Sigmoid colon (tissue), 7 donors: ENCODE data around the gene PLCH1. TPM values are rescaled to one million over a fixed set of nuclear protein-coding genes. Genes with fewer than 3 reads are reported as not detected.

Source experiments
- DNase-seq: peaks from one replicate; pipeline ENCODE4 v3.0.0-alpha.2; 2019
- H3K27ac ChIP-seq, 4 donors: fragments of 200-600 bp; sonication (generic); one replicate each; pipeline ENCODE4 v1.5.1; 2016 to 2019; ENCODE audit warnings: mild to moderate bottlenecking in 1 of 4
- H3K27me3 ChIP-seq, 3 donors: fragments of 200-600 bp; sonication (generic); one replicate each; pipeline ENCODE4 v1.5.1; 2019; ENCODE audit warnings: mild to moderate bottlenecking in 1 of 3
- H3K36me3 ChIP-seq, 4 donors: fragments of 200-600 bp; sonication (generic); one replicate each; pipeline ENCODE4 v1.5.1; 2016 to 2019
- H3K4me1 ChIP-seq, 4 donors: fragments of 200-600 bp; sonication (generic); one replicate each; pipeline ENCODE4 v1.5.1; 2017 to 2019
- H3K4me3 ChIP-seq, 4 donors: fragments of 200-600 bp; sonication (generic); one replicate each; pipeline ENCODE4 v1.5.1; 2017 to 2019; ENCODE audit warnings: mild to moderate bottlenecking in 2 of 4, moderate library complexity in 1 of 4
- H3K9me3 ChIP-seq, 4 donors: fragments of 200-600 bp in 3 of 4; sonication (generic) in 3 of 4; one replicate each; pipeline versions ENCODE4 v1.5.1 to v1.6.1; 2013 to 2019
- CTCF ChIP-seq, 4 experiments: fragments of 450-650 bp in 3 of 4; fragments of 200-600 bp in 1 of 4; IDR thresholded peaks; one replicate each; pipeline ENCODE4 v1.5.1; 2016 to 2019; ENCODE audit warnings: antibody characterized with exemption in 4 of 4, mild to moderate bottlenecking in 3 of 4, moderate library complexity in 2 of 4
- EP300 ChIP-seq, 4 donors: sonication (generic); formaldehyde crosslinking; IDR thresholded peaks; one replicate each; pipeline ENCODE4 v1.6.1; 2017; ENCODE audit warnings: antibody characterized with exemption in 4 of 4
- POLR2A ChIP-seq, 2 donors: fragments of 450-650 bp; IDR thresholded peaks; one replicate each; pipeline ENCODE4 v1.6.1; 2016; ENCODE audit warnings: antibody characterized with exemption in 2 of 2, mild to moderate bottlenecking in 2 of 2, moderate library complexity in 2 of 2
- POLR2AphosphoS5 ChIP-seq, 4 donors: sonication (generic); formaldehyde crosslinking; IDR thresholded peaks; one replicate each; pipeline ENCODE4 v1.6.1; 2017; ENCODE audit warnings: antibody characterized with exemption in 4 of 4
- WGBS, 2 donors: extraction: QIAGEN DNeasy Blood & Tissue Kit; methylation state at CpG; one replicate each; pipeline ENCODE4 v1.1.7; 2013; 5-methylcytosine and 5-hydroxymethylcytosine counted together
- intact Hi-C: fragments of 100-400 bp; cut with DNase I; formaldehyde crosslinking; loops from one replicate; pipeline ENCODE4 v1.15.1; 2023
- polyA plus RNA-seq, 3 donors: library from polyadenylated mRNA; stranded (reverse); fragments of 200-250 nt; gene quantifications; one replicate each; pipeline ENCODE4 v1.2.3, GENCODE V29; 2013
- total RNA-seq, 4 donors: library from RNA; depleted of rRNA; stranded (reverse); fragments of >200 nt; gene quantifications; one replicate each; pipeline ENCODE4 v1.1.0, GENCODE V29; 2016
- donor health status: healthy with polysubstance abuse.
- donor health status: Bipolar disorder and iron deficiency.
- donor health status: healthy.

PLCH1 gene
- total and polyA plus RNA-seq, 7 donors = 0.36 to 1.9 (median 0.83) TPM

GRCh38 chr3:155757577-155757976 lies 12.7 kb upstream of the PLCH1 start:
- TF ChIP-seq CTCF (IDR thresholded peaks at IDR 0.05) = no peak
- TF ChIP-seq POLR2A (IDR thresholded peaks at IDR 0.05) = no peak
- TF ChIP-seq POLR2AphosphoS5 (IDR thresholded peaks at IDR 0.05) = no peak
- TF ChIP-seq EP300 (IDR thresholded peaks at IDR 0.05) = no peak

GRCh38 chr3:155753038-155753639 lies 8.3 kb upstream of the PLCH1 start:
- WGBS, 2 donors = 49 to 74% methylated on average over 11 of the region's 11 CpGs
- H3K27ac ChIP-seq = no peak overlapping the region
- no peak for TF ChIP-seq CTCF (IDR thresholded peaks at IDR 0.05)
- H3K4me3 ChIP-seq = no peak overlapping the region
- no peaks in the 10 kb centered on the region for H3K27me3 ChIP-seq
- DNase-seq = no peak
- no peaks in the 10 kb centered on the region for H3K4me1 ChIP-seq
- peaks cover 0 to 4% (median 0%) of the 10 kb centered on the region in 4 donors for H3K36me3 ChIP-seq
- no peaks in the 10 kb centered on the region for H3K9me3 ChIP-seq
- intact Hi-C loops = no loop called here

More at GRCh38 chr3:155757577-155757976, 12.7 kb upstream of the PLCH1 start:
- no peaks in the 10 kb centered on the region for H3K4me1 ChIP-seq
- peaks cover 0 to 8% (median 0%) of the 10 kb centered on the region in 4 donors for H3K36me3 ChIP-seq
- WGBS, 2 donors = 91 to 99% methylated on average over 7 of the region's 7 CpGs
- DNase-seq = no peak
- H3K27me3 ChIP-seq = no peaks in the 10 kb centered on the region
- H3K27ac ChIP-seq = no peak overlapping the region
- H3K4me3 ChIP-seq = no peak overlapping the region
- intact Hi-C loops = no loop called here
- no peaks in the 10 kb centered on the region for H3K9me3 ChIP-seq

- no peak for TF ChIP-seq EP300 (IDR thresholded peaks at IDR 0.05)
- TF ChIP-seq POLR2AphosphoS5 (IDR thresholded peaks at IDR 0.05) = no peak
- no peak for TF ChIP-seq CTCF (IDR thresholded peaks at IDR 0.05)
- no peak for TF ChIP-seq POLR2A (IDR thresholded peaks at IDR 0.05)
- 64 to 73% methylated on average over 8 of the region's 8 CpGs for WGBS, 2 donors
- Histone ChIP-seq H3K27me3 (peaks cover 0 to under 1% (median 0%) of the 10 kb centered on the region in 3 donors), H3K27ac (no peak overlapping the region), H3K9me3 (no peaks in the 10 kb centered on the region), H3K4me3 (no peak overlapping the region), H3K4me1 (peaks cover 0 to 15% (median 0%) of the 10 kb centered on the region in 4 donors), H3K36me3 (no peaks in the 10 kb centered on the region)
- intact Hi-C loops = no loop called here
- DNase-seq = no peak
Measured at GRCh38 chr3:155748611-155749365, 3.9 kb upstream of the PLCH1 start.

GRCh38 chr3:155747946-155748290 lies 3.0 kb upstream of the PLCH1 start:
- Histone ChIP-seq H3K27ac (no peak overlapping the region), H3K27me3 (peaks cover 0 to 10% (median 0%) of the 10 kb centered on the region in 3 donors), H3K4me3 (no peak overlapping the region), H3K36me3 (no peaks in the 10 kb centered on the region), H3K4me1 (peaks cover 0 to 24% (median 5%) of the 10 kb centered on the region in 4 donors), H3K9me3 (no peaks in the 10 kb centered on the region)
- WGBS, 2 donors = 88 to 92% methylated on average over 3 of the region's 3 CpGs
- no peak for DNase-seq
- no peak for TF ChIP-seq EP300 (IDR thresholded peaks at IDR 0.05)
- intact Hi-C loops = no loop called here

GRCh38 chr3:155747286-155747945 lies 2.5 kb upstream of the PLCH1 start:
- no peaks in the 10 kb centered on the region for H3K9me3 ChIP-seq
- TF ChIP-seq EP300 (IDR thresholded peaks at IDR 0.05) (no peak), CTCF (IDR thresholded peaks at IDR 0.05) (no peak), POLR2AphosphoS5 (IDR thresholded peaks at IDR 0.05) (no peak), POLR2A (IDR thresholded peaks at IDR 0.05) (no peak)
- H3K4me3 ChIP-seq = no peak overlapping the region
- no peak overlapping the region for H3K27ac ChIP-seq
- peaks cover 0 to 24% (median 5%) of the 10 kb centered on the region in 4 donors for H3K4me1 ChIP-seq
- no peaks in the 10 kb centered on the region for H3K36me3 ChIP-seq
- 73 to 74% methylated on average over 2 of the region's 2 CpGs for WGBS, 2 donors
- peaks cover 0 to 14% (median 0%) of the 10 kb centered on the region in 3 donors for H3K27me3 ChIP-seq
- intact Hi-C loops = no loop called here
- DNase-seq = no peak
